NCI-H1930 (cell line): ENCODE data around the gene TMCC1.
"Not testable (repeated sequence)": the region's sequence is repeated elsewhere in the genome, so short reads cannot be mapped to it uniquely, and the experiment has no call there.

Experiments
- DNase-seq, 2 experiments: peaks; one replicate each; lab custom pipeline; 2025; lab: John Stamatoyannopoulos, UW

Gene TMCC1

GRCh38 chr3:129773691-129774663 lies 119.5 kb downstream of the TMCC1 start:
- DNase-seq = no peak

GRCh38 chr3:129770604-129771003 lies 122.9 kb downstream of the TMCC1 start:
- DNase-seq = no peak

GRCh38 chr3:129769616-129770015 lies 123.9 kb downstream of the TMCC1 start:
- no peak for DNase-seq

- DNase-seq = no peak
These were observed 124.8 kb downstream of the TMCC1 start for GRCh38 chr3:129768728-129769127.

GRCh38 chr3:129766135-129766534 lies 127.4 kb downstream of the TMCC1 start:
- no peak for DNase-seq

- DNase-seq = no peak
These were observed 129.4 kb downstream of the TMCC1 start for GRCh38 chr3:129764090-129764489.

- DNase-seq = no peak
These were observed 134.7 kb downstream of the TMCC1 start for GRCh38 chr3:129758785-129759320.

- no peak for DNase-seq
These were observed 135.2 kb downstream of the TMCC1 start for GRCh38 chr3:129758306-129758705.

GRCh38 chr3:129756871-129757270 lies 136.6 kb downstream of the TMCC1 start:
- no peak for DNase-seq

- not testable (repeated sequence) for DNase-seq
These were observed 142.4 kb downstream of the TMCC1 start for GRCh38 chr3:129751105-129751504.

- no peak for DNase-seq
These were observed 143.8 kb downstream of the TMCC1 start for GRCh38 chr3:129749692-129750091.

GRCh38 chr3:129747992-129748391 lies 145.5 kb downstream of the TMCC1 start:
- DNase-seq = no peak

GRCh38 chr3:129747136-129747535 lies 146.4 kb downstream of the TMCC1 start:
- no peak for DNase-seq

- DNase-seq = no peak
These were observed 146.9 kb downstream of the TMCC1 start for GRCh38 chr3:129746629-129747028.

- no peak for DNase-seq
These were observed 148.3 kb downstream of the TMCC1 start for GRCh38 chr3:129745253-129745652.

GRCh38 chr3:129741794-129742193 lies 151.7 kb downstream of the TMCC1 start:
- DNase-seq = no peak

GRCh38 chr3:129740090-129740489 lies 153.4 kb downstream of the TMCC1 start:
- DNase-seq = no peak

GRCh38 chr3:129739634-129740033 lies 153.9 kb downstream of the TMCC1 start:
- DNase-seq = no peak

GRCh38 chr3:129738172-129738571 lies 155.3 kb downstream of the TMCC1 start:
- DNase-seq = no peak

GRCh38 chr3:129736070-129736469 lies 157.4 kb downstream of the TMCC1 start:
- DNase-seq = no peak

- DNase-seq = no peak
These were observed 157.9 kb downstream of the TMCC1 start for GRCh38 chr3:129735638-129736037.

- no peak for DNase-seq
These were observed 159.1 kb downstream of the TMCC1 start for GRCh38 chr3:129734449-129734848.

- DNase-seq = no peak
These were observed 161.2 kb downstream of the TMCC1 start for GRCh38 chr3:129732200-129732876.
